OCI-LY3 (cell line): ENCODE results near the gene ANKK1.

Experiments
- CTCF ChIP-seq: fragments of 200-600, 300-600 bp; sonication (generic); IDR thresholded peaks from 2 replicates; pipeline ENCODE4 v1.5.1; 2014; ENCODE audit warnings: antibody characterized with exemption, low read length, low read depth
- EZH2phosphoT487 ChIP-seq: fragments of 200-600 bp; shearing (Covaris generic); IDR thresholded peaks from 2 replicates; pipeline ENCODE4 v1.6.1; 2018; ENCODE audit warnings: antibody characterized with exemption, mixed run types, low read depth

- no peak for TF ChIP-seq CTCF
- TF ChIP-seq EZH2phosphoT487, result no peak
Measured at GRCh38 chr11:113401718-113402117, 14.1 kb downstream of the ANKK1 start.
